NCI-H1417 (cell line): ENCODE measurements around the gene ZFHX3.
A peak's percentile ranks its signal among the peaks of the same experiment; 100 is the strongest.

Source experiments
- DNase-seq, 3 experiments: peaks; one replicate each; lab custom pipeline; 2025; lab: John Stamatoyannopoulos, UW

The ZFHX3 gene

GRCh38 chr16:72974142-72974769, 73.7 kb downstream of the ZFHX3 start:
- no peak for DNase-seq

- no peak for DNase-seq
Observed at GRCh38 chr16:72972878-72973571, 74.9 kb downstream of the ZFHX3 start.

- no peak for DNase-seq
Observed at GRCh38 chr16:72971370-72971769, 76.6 kb downstream of the ZFHX3 start.

- no peak for DNase-seq
Observed at GRCh38 chr16:72970656-72971055, 77.3 kb downstream of the ZFHX3 start.

GRCh38 chr16:72969812-72970211, 78.1 kb downstream of the ZFHX3 start:
- peak in 1 of 3 experiments; percentile 19 for DNase-seq

- DNase-seq: no peak
Observed at GRCh38 chr16:72969146-72969545, 78.8 kb downstream of the ZFHX3 start.

- no peak for DNase-seq
Observed at GRCh38 chr16:72967941-72968340, 80.0 kb downstream of the ZFHX3 start.

GRCh38 chr16:72963533-72964315, 84.2 kb downstream of the ZFHX3 start:
- peak in 2 of 3 experiments; percentile 4 to 46 for DNase-seq

GRCh38 chr16:72962347-72962746, 85.6 kb downstream of the ZFHX3 start:
- DNase-seq: no peak

GRCh38 chr16:72961863-72962262, 86.1 kb downstream of the ZFHX3 start:
- no peak for DNase-seq

GRCh38 chr16:72961115-72961832, 86.7 kb downstream of the ZFHX3 start:
- peak; percentile 75 to 96 (median 85) for DNase-seq

- DNase-seq: no peak
Observed at GRCh38 chr16:72960101-72960500, 87.8 kb downstream of the ZFHX3 start.

GRCh38 chr16:72959301-72959996, 88.5 kb downstream of the ZFHX3 start:
- DNase-seq: no peak

GRCh38 chr16:72958522-72959076, 89.3 kb downstream of the ZFHX3 start:
- DNase-seq: no peak

GRCh38 chr16:72957303-72958277, 90.3 kb downstream of the ZFHX3 start:
- no peak for DNase-seq

GRCh38 chr16:72956124-72957064, 91.5 kb downstream of the ZFHX3 start:
- no peak for DNase-seq

GRCh38 chr16:72952811-72953271, 95.1 kb downstream of the ZFHX3 start:
- no peak for DNase-seq

GRCh38 chr16:72952404-72952803, 95.5 kb downstream of the ZFHX3 start:
- DNase-seq: no peak

GRCh38 chr16:72951916-72952315, 96.0 kb downstream of the ZFHX3 start:
- DNase-seq: no peak
